HUDEP-2 (cell line): Measurements from ENCODE around the gene THAP3.

Source experiments
- DNase-seq, 76 experiments: peaks; one replicate each; lab custom pipeline; 2025; ENCODE audit not compliant: unreplicated experiment in 76 of 76; lab: John Stamatoyannopoulos, UW

The THAP3 gene

DNA sequence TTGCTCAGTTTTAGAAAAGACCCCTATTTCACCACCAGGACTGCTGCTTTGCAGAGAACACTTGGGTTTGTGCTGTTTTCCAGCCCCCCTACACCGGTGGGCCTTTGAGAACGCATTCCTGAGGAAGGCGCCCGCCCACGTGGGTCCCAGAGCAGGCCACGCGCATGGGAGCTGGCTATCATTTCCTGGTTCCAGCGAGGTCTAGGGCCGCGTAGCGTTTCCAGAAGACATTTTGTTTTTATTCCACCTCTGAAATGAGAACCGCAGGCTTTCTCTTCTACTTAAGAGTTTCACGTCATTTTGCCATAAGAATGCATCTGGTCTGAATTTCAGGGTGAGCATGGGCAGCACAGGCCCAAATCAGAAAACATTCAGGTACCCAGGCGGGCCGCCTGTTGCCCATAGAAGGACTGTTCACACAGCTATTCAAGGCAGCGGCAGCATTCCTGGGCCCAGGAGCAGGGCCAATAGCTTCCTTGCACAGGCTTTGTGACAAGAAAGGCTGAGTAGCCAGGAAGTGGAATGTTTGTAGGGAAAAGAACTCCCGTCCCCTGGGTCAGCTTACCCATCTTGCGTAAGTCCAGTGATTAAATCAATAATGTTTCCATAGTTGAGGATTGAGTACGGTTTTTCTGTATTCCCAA, 20.6 kb upstream of the THAP3 start:
- DNase-seq: peak in 2 of 76 experiments; percentile 11 to 44

DNA sequence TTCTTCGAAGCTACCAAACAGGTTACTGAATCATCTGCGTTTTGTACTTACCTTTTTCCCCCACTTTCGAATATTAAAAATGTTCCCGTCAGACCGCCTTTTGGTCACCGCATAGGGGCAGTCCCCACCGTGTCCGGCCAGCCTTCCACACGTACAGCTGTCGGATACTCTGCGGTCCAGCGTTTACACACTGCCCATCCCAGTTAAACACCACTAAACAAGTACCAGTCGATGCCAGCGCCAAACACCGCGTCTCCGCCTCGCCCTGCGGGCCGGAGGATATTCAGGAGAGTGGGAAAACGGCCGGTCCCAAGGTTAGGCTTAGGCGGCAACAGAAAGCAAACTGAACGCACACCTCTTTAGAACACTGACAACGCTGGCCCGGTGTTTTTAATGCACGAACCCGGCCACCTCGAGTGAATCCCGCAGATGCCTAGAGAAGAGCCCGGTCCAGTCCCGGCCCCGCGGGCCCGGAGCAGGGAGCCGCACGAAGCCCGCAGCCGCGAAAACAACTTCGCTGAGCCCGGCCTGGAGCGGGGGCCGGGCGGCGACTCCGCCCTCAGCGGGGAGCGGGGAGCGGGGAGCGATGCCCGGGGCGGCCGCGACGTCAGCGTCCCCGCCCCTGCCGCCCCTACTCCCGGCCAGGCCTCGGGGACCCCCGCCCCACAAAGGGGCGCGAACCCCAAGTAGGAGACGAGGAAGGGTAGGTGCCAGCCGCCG, 11.9 kb upstream of the THAP3 start:
- peak in 18 of 76 experiments; percentile 24 to 73 (median 50) for DNase-seq

DNA sequence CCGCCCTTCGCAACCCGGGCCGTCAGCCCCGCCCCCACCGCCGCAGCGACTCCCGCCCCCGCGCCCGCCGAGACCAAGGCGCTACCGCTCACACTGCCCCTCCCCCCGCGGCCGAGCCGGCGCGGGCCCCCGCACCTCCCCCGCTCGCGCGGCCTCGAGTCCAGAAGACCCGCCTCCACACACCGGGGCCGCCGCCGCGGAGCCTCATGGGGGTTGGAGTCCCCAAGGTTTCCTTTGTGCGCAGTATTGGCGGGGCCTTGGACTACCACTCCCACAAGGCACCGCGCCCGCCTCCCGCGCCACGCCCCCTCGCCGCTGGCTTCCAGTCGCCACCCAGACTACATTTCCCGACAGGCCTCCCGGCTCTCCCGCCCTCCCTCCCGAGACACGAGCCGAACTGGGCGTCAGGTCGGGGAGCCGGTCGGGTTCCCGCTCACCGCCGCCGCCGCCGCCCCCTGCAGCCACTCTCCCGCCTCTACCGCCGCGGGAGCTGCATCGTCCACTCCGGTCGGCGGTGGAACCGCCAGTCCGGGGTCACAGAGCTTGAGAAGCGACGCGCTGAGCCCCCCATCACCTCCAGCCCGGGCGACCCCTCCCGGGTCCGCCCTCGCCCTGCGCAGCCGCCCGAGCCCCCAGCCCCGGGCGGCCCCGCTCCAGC, 11.2 kb upstream of the THAP3 start, which contains the start of gene PHF13:
TSS of gene PHF13 (plus strand) at position 371 of the 658 bp plus-strand sequence. CDS start 336 bp downstream, outside the sequence.
- DNase-seq: peak; percentile 67 to 99 (median 99)

DNA sequence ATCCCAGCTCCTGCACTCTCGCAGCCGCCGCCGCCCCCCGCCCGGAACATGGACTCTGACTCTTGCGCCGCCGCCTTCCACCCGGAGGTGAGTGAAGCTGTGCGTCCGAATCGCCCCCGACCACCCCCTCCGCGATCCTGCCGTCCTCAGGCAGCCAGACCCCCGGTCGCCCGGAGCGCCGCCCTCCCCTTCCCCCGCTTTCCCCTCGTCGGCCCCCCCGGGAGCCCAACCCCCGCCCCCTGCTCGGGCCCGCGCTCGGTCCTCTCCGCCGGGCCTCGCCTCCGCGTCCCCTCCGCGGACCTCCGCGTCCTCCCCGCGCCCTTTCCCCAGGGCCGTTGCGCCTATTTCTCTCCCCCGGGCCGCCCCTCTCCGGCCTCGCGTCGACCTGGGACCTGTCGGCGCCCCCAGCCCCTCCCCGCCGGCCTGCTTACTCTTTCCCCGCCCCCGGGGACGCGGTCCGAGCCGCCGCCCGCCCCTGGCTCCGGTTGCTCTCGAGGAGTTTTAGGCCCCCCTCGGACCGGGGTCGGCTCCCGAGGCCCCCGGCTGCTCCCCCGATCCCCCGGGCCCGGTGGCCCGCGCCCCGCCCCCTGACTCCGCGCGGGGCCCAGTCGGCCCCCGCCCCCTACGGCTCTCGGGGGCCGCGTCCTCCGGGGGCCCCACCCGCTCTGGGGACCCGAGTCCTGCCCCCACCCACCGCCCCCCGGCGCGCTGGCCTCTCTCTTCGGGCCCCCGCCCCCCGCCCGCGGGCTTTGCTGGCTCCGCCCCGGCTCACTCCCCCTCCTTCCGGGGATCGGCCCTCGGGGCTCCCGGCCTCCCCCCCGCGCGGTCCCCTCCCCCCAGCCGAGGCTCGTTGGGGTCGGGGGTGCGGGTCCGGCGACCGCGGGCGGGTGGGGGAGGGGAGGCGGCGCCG, 10.4 kb upstream of the THAP3 start:
- DNase-seq: peak in 24 of 76 experiments; percentile 3 to 47 (median 23)

DNA sequence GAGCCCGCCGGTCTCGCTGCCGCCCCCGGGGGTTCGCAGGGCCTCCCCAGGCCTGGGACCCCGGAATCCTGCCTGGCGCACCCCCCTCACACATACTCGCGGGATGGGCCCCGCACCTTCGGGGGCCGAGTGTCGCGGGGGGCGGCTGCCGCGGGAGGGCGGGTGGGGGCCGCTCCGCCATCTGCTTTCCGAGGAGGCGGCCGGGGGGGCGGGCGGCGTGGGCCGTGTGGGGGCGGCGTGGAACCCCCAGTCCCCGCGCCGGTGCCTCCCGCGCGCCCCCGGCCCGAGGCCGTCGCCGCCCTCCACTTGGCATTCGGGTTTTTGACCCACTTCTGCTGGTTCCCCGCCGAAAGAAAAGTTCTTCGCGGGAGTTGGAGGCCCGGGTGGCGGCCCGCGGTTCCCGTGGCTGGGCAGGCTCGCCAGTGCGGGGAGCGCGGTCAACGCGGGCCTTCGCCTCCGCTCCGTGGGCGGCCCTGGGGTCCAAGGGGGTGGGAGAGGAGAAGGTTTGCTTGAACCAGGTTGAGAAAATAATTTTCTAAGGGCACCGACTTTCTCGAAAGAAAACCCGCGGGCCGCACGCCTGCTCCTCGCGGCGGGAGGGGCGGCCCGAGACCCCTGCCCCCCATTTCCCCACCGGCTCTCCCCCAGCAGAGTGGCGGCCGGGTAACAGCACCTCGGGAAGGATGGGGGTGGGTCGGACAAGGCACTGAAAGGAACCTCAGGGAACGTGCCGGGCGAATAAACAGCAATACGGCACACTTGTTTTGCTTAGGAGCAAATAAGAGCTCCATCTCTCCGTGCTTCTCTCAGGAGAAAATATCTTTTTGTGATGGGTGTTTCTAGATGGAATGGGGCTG, 9.5 kb upstream of the THAP3 start:
- DNase-seq: no peak

DNA sequence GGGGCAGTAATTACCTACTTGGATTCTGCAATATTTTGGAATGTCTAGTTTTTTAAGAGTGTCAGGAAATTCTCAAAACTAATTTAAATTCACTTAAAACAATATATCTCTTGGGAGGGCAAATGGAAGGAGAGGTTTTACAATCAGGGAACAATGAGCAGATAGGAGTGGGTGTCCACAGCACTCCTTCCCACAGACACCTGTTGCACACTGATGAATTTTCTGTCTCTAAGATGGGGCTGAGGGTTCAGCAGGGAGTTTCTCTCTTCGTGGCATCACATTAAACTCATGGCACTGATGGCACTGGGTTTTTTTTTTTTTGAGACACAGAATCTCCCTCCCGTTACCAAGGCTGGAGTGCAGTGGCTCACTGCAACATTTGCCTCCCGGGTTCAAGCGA, 5.6 kb upstream of the THAP3 start:
- no peak for DNase-seq

DNA sequence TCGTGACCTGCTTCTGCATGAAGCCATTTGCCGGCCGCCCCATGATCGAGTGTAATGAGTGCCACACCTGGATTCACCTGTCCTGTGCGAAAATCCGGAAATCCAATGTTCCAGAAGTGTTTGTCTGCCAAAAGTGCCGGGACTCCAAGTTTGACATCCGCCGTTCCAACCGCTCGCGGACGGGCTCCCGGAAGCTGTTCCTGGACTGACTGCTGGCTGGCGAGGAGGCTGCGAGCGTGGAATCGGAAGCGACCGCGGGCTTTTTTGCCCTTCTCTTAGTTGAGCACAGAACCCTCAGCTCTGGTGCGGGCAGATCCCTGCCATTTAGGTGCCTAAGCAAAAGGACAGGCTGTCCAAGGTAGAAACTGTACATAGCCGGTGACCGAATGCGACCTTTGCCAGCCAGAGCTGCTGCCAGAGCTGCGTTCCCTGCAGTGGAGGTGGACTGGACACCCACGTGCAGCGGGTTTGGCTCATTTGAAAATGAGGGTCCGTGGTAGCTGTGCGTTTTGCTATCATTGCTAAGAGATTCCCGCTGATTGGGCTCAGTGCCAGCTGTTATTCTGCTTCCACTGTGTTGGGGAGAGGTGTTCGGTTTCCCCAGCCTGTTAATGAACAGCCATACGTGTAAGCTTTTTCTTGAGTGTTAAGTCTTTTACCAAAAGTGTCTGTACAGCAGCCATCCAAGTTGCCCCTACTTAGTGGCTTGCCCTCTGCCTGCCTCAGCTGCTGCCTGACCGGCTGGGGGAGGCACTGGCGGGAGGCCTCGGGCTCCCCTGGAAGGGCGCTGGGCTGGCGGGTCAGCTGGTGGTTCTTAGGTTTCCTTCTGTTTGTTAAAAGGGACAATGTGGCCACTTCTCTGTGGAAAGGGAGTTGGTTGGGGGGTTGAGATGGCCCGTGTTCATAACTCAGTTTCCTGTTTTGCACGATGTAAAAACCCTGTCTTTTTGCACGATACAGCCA, 3.0 kb upstream of the THAP3 start:
- no peak for DNase-seq

DNA sequence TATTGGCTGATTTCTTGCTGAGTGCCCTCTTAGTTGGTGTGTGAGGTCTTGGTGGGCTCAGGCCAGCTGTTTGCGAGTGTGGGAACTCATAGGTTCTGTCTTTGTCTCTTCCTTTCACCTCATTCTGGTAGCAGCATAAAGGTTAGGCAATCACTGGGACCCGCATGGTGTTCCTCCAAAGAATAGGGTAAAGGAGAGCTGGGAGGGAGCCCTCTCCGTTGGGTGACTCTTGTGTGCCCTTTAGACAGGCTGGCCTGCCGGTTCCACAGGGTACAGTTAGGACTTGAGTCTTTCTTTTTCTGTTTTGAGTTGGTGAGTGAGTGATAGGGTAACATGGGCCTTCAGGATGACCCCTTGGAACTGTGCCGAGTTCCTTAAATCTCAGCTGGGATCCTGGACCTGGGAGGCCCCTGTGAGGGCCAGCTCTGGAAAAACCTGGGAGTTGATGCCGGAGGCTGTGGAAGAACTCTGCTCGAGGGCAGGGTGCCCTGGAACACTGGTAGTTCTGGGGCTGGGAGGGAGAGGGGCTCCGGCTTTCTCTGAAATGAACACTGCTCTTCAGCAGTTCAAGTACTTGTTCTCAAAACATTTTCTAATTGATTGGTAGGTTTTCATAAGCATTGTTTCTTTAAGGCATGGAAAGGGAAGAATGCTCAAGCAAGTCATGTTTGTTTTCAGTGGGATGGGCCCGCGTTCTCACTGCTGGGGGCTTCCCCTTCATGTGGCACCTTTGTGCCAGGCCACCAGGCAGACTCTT, 2.1 kb upstream of the THAP3 start:
- no peak for DNase-seq

DNA sequence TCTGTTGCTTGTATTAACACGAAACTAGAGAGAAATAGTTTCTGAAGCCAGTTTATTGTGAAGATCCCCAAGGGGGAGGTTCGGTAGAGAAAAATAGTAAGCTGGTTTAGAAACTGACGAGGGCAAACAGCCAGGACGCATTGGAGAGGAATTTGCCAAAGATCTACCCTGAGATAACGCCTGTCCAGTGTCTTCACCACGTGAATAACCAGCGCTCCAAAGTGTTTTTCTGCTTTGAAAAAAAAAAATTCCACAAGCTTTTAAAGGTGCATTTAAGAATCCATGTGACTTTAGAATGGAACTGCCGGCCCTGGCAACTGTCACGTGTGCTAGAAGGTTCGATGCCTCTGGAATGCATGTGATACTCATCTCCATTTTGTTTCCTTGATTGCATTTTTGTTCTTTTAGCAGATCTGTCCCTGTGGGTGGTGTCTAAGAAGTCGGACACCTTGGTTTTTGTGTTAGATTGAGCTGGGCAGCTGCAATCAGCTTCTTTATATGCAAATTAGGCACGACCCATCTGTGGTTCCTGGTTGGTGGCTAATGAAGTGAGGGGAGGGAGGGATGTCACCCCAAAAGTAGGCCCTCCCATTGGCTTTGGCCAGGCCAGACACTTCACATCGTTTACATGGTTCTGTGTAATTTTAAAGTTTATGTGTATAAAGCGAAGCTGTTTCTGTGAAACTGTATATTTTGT, 1.3 kb upstream of the THAP3 start:
- no peak for DNase-seq

DNA sequence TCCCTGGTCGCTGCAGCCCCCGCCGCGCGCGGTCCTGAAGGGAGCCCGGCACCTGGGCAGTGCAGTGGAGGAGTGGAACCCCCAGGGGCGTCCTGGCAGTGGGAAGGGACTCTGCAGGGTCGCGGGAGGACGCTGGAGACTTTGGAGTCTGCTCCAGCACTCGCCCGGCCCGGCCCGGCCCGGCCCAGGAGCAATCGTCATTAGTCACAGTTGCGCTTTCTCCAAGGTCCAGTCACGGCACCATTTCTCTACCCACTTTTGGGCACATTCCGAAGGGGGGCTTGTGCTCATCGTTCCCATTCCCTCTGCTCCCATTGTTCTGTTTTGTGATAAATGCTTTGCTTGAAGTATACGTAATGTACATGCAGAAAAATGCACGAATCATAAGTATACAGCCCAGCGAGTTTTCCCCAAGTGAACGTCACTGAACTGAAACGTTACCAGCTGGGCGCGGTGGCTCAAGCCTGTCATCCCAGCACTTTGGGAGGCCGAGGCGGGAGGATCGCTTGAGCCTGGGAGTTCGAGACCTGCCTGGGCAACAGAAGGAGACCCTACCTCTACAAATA, 999 bp downstream of the THAP3 start:
- DNase-seq: peak in 3 of 76 experiments; percentile 12 to 55 (median 37)

DNA sequence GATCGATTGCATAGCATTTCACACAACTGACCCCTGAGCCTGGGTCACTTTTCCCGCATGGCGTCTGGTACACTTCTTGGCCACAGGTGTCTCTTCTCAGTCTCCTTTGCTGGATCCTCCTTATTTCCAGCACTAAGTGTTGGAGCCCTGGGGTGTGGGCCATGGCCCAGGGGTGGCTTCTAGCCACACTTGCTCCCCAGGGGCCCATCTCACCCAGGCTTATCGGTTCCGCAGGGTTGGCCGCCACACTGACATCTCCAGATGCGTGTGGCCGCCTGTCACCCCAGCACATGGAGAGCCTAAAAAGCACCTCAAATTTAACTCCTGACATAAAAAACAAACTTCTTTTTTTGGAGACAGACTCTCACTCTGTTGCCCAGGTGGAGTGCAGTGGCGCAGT, 2.4 kb downstream of the THAP3 start:
- no peak for DNase-seq

DNA sequence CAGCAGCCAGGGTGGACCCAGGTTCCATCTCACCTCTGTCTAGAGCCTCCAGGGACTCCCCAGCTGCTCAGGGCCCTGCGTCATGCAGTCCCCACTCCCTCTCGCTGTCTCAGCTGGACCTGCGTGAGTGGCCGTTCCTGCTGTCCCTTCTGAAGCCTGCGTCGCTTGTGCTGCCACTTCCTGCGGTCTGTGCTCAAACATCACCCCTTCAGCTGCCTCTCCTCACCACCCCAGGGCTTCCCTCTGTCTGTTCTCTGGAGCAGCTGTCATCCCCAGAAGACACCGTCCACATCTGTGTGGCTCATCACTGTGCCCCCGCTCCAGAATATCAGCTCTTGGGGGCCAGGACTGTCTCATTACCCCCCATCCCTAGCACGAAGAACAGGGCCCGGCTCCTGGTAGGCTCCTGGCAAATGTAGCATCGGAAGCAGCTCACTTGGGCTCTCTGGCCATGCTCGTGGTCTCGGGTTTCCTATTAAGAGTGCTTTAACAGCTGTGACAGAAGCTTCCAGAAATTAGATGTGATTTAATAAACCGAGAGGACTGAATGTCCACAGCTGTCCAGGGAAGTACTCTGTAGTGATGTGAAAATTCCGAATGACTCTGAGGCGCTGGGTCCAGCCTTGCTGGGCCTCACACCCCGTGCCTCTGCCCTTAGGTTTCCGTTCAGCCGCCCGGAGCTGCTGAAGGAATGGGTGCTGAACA, 3.3 kb downstream of the THAP3 start:
- no peak for DNase-seq

DNA sequence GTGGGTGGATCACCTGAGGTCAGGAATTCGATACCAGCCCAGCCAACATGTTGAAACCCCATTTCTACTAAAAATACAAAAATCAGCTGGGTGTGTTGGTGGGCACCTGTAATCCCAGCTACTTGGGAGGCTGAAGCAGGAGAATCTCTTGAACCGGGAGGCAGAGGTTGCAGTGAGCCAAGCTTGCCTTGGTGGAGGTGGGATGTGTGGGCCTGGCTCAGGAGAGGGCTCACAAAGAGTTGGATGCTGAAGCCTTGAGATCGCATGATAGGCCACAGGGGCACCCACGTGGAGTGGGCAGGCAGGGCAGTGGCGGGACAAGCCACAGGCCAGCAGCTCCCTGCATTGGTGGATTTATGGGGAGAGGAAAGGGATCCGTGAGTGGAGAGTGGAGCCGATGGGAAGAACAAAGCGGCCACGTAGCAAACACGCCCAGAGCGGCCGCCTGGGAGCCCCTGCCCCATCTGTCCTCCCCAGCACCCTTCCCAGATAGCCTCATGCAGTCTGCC, 4.4 kb downstream of the THAP3 start:
- no peak for DNase-seq

DNA sequence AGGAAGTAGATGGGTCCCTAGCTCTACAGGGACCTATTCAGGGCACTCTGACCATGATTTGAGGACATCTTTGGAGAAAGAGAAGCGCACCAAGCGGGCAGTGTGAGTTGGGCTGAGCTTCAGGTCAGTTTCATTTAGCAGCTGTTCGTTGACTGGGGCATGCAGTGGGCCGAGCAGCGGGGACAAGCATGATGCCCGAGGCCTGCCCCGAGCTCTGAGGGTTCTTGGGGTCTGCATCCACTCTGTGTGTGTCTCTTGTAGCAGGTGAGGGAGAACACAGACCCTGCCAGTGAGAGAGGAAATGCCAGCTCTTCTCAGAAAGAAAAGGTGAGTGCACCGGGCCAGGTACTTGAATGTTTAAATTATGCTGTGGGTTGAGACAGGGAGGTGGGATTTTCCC, 5.4 kb downstream of the THAP3 start:
- DNase-seq: no peak

DNA sequence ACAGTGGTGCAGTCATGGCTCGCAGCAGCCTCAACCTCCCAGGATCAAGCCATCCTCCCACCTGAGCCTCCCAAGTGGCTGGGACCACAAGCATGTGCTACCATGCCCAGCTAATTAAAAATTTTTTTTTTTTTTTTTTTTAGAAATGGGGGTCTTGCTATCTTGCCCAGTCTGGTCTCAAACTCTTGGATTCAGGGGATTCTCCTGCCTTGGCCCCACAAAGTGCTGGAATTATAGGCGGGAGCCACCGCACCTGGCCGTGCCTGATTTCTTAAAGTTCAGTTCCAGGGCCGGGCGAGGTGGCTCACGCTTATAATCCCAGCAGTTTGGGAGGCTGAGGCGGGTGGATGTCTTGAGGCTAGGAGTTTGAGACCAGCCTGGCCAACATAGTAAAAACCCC, 6.4 kb downstream of the THAP3 start:
- no peak for DNase-seq
